NCI-H1092 treated with DMSO at 0.1 percent for 48 hours (cell line): ENCODE measurements around the gene SOST.
A peak's percentile ranks its signal among the peaks of the same experiment; 100 is the strongest.

Source experiments
- DNase-seq: peaks from one replicate; lab custom pipeline; 2025; lab: John Stamatoyannopoulos, UW

SOST gene

DNA sequence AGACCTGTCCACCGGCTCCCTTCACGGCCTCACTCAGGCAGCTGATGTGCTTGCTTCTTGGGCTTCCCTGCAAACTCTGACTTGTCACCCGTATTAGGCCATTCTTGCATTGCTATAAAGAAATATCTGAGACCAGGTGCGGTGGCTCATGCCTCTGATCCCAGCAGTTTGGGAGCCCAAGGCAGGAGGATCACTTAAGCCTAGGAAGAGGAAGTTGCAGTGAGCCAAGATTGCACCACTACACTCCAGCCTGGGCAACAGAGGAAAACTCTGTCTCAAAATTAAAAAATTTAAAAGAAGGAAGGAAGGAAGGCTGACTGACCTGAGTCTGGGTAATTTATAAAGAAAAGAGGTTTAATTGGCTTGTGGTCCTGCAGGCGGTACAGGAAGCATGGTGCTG, 17.0 kb downstream of the SOST start:
- DNase-seq: no peak

DNA sequence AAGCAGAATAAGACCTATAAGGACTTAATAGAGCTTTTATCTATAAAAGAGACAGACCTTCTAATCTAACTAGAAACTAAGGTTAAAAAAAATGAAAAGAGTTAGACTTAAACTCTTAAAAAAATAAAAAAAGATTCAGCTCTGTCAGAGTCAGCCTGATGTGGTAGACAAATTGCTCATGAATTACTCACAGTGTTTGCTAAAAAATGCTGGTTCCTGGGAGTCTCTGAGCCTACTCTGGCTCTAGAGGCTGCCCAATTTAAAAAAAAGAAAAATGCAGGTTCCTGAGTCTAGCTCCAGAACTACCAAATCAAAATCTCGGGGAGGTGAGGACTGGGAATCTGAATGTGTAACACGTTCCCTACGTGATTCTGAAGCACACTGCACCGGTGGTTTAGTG, 18.1 kb downstream of the SOST start:
- DNase-seq: no peak

- no peak for DNase-seq
These were observed 20.9 kb downstream of the SOST start for GRCh38 chr17:43737722-43738121.

DNA sequence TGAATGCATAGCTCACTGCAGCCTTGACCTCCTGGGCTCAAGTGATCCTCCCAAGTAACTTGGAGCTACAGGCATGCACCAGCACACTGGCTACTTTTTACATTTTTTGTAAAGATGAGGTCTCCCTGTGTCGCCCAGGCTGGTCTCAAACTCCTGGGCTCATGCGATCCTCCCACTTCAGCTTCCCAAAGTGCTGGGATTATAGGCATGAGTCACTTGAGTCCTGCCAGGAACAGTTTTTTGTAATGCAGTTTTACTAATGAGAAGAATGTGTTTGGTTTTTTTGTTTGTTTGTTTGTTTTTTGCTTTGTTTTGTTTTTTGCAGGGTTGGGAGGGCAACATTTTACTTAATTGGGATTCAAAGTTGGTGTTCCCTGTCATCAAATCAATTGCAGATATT, 22.2 kb downstream of the SOST start:
- DNase-seq: no peak

- DNase-seq: no peak
These were observed 24.2 kb downstream of the SOST start for GRCh38 chr17:43734376-43734775.

DNA sequence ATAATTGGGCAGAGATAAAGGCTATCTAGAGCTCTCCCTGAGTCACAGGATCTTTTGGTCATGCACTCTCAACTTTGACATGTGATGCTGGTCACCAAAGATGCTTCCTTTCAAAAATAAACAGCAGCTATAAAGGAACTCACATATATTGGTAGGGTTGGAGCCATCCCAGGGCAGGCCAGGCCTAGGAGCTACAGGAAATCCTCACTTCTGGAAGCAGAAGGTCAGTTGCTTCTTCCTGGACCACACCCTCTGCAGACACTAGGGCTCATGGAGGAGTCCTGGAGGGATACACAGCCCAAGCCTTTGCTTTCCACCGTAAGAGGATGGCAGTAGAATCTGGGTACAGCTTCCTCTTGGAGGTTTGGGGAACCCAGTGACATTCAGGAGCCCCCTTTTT, 24.6 kb downstream of the SOST start:
- DNase-seq: no peak

- no peak for DNase-seq
These were observed 25.6 kb downstream of the SOST start for GRCh38 chr17:43732958-43733357.

DNA sequence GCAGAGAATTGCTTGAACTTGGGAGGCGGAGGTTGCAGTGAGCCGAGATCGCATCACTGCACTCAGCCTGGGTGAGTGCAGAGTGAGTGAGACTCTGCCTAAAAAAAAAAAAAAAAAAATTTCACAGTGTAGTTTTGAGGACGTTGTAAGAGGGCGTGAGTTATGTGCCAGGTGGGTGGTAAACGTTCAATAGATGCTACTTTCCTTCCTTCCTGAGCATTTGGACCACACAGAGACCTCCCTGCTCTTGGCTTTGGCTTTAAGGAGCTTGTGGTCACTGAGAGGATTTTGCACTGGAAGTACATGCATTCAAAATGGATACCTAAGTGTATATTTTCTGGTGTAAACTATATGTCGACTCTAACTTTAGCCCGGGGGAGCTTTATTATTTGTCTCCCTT, 30.5 kb downstream of the SOST start:
- DNase-seq: no peak

DNA sequence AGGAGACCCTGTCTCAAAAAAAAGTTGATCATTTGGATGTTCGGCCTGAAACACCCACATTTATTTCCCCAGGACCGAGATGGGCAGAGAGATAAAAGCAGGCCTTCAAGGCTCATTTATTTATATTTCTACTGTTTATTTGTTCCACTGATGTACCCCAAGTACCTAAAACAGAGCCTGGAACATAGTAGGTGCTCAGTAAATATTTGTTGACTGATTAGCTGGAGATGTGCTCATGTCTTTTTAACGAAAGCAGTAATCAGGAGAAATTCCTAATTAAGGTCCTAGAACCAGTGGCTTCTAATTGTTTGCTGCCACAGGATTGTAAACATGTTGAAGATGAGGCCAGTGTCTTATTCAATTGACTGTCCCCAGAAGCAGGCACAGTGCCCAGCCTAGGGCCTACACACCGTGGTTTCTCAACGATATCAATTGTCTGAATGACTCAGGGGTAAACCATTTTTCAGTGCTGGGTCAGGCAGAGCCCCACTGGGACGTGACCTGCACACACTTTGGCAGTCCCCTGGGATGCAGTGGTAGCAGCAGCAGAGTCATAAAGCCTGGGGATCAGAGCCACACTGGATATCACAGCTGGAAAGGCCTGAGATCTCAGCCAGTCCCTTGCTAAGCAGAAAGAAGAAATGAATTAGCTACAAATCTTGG, 34.8 kb downstream of the SOST start:
- no peak for DNase-seq

DNA sequence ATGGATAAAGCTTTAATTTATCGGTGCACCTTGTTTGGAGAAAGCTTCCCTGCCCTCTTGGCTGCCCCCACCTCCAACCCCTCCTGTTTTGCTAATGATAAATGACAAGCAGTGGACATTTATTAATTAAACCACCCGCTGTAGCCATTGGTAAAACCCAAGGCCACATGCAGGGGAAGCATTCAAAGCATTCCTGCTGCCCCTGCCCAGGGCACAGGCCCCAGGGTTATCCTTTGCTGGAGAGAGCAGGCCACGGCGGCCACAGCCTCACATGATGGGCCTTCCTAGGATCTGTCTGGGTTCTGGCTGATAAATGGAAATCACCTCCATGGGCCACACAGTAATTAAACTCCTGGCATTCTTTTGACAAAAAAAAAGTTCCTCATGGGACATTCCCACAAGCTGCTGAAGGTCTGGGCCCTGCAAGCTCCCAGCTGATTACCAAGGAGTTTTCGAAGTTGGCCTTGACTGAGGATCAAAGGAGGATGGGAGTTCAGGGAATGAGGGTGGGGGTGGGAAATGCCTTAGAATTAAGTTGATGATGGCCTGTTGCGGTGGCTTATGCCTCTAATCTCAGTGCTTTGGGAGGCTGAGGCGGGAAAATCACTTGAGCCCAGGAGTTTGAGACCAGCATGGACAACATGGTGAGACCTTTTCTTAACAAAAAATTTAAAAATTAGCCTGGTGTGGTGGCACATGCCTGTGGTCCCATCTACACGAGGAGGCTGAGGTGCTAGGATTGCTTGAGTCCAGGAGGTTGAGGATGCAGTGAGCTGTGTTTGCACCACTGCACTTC, 35.5 kb downstream of the SOST start:
- DNase-seq: no peak

- no peak for DNase-seq
These were observed 36.3 kb downstream of the SOST start for GRCh38 chr17:43722269-43722619.

- no peak for DNase-seq
These were observed 36.9 kb downstream of the SOST start for GRCh38 chr17:43721537-43722268.

- DNase-seq: peak; percentile 48
These were observed 38.1 kb downstream of the SOST start for GRCh38 chr17:43720311-43721060.

DNA sequence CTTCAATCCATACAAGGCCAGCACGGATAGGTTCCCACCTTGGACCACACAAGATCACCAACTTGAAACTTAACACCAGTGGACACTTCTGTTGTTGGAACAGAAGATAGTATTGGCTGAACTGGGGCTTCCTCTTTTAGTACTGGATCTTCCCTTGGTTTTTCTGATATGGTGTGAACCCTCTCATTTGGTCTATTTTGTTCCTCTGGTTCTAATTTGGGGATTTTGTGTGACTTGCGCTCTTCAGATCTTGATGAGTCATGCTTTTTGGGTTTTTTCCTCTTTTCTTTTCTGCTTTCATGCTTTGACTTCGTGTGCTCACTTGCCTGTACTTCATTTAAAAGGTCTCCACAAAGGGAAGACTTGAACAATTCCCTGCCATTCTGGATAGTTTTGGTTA, 39.0 kb downstream of the SOST start:
- DNase-seq: no peak

DNA sequence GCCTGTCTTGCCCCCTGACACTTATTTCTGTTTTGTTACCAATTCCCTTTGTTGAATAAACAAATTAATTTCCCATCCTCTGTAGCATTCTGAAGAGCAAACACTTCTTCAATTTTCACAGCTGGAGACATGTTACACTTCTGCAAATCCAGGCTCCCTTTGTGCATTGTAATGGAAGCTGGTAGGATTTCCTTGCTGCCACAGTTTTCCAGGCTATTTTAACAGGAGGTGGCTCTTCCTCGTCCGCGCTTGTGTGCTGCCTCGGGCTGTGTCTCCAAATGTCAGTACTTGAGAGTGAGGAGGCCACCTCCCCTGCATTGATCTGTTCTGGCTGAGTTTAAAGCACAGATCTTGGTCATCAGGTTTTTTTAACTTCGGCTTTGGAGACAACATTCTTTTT, 40.0 kb downstream of the SOST start:
- no peak for DNase-seq

GRCh38 chr17:43717913-43718312, 40.7 kb downstream of the SOST start:
- no peak for DNase-seq

GRCh38 chr17:43714465-43715149, 44.0 kb downstream of the SOST start:
- no peak for DNase-seq

DNA sequence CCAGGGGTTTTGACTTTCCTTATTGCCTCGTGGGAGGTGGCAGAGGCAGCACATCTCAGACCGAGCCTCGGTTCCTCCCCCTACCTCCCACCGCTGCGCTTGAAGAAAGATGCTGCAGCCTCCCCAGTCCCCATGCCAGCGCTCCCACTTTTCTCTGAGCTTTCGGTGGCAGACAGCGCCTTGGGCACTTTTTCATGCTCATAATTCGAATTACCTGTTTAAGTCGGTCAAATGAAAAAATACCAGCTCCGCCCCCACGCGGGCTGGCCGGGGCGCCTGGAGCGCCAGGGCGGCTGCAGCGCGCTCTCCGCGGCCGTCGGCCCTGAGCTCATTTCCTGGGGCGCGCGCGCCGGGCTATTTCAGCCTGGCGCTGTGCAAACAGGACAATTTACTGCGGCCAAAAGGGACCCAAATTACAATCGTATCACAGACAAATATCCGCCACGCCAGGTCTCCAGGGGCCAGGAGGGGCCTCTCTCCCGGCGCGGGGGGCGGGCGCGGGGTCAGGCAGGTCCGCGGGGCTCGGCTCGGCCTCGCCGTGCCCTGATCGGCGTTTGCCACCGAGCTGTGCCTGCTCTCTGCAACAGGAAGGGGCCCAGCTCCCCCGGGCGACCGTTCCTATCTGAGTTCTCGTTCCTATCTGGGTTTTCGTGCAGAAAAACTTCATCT, 45.0 kb downstream of the SOST start:
- DNase-seq: no peak

DNA sequence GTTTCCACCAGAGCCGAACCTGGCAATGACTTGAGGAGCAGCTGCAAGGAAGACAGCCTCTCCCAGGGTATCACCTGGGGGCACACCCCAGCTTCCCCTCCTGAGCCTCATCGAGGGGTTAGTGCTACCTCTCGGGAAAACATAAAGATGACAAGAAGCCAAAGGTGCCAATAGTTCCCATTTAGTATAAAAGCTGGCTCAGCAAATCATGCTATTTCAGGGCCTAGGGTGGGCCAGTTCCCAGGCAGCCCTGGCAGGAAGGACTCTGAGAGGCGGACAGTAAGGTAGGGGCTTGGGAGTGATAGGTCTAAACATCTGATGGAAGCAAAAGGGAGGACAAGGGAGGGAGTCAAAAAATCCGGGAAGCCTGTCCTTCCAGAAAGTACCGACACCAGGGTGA, 46.2 kb downstream of the SOST start:
- DNase-seq: no peak

- DNase-seq: no peak
These were observed 48.5 kb downstream of the SOST start for GRCh38 chr17:43710101-43710500.

DNA sequence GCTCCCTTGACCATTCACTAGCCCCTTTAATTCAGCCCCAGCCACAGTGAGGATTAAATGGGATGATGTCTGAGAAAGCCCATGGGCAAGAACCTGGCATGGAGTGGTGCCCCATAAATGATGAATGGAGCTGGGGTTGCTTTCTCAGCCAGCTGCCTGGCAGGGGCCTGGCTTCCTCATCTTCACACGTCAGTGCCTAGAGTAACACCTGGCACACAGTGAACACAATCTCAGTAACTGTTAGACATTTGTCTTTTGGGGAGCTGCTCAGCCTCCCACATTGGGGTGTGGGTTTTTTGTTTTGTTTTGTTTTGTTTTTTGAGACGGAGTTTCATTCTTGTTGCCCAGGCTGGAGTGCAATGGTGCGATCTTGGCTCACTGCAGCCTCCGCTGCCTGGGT, 49.4 kb downstream of the SOST start:
- no peak for DNase-seq
